Astrocyte of the hippocampus (primary cell): ENCODE results near the gene SORT1.

ENCODE experiments used
- DNase-seq: peaks from one replicate; pipeline ENCODE4 v3.0.0; 2011; ENCODE audit warnings: low read depth, low spot score

Gene SORT1

GRCh38 chr1:109275706-109276345 lies 121.9 kb downstream of the SORT1 start:
- peak; percentile 85 for DNase-seq

GRCh38 chr1:109274533-109275476 lies 122.9 kb downstream of the SORT1 start:
- DNase-seq, result peak; percentile 81

- DNase-seq, result no peak
Measured at GRCh38 chr1:109273570-109274288, 124.0 kb downstream of the SORT1 start.

GRCh38 chr1:109272831-109273547 lies 124.7 kb downstream of the SORT1 start:
- peak; percentile 56 for DNase-seq

- DNase-seq, result no peak
Measured at GRCh38 chr1:109272021-109272799, 125.5 kb downstream of the SORT1 start.

GRCh38 chr1:109271458-109271857 lies 126.3 kb downstream of the SORT1 start:
- no peak for DNase-seq

- DNase-seq, result no peak
Measured at GRCh38 chr1:109270623-109271317, 126.9 kb downstream of the SORT1 start.

GRCh38 chr1:109269981-109270622 lies 127.6 kb downstream of the SORT1 start:
- DNase-seq, result no peak

- no peak for DNase-seq
Measured at GRCh38 chr1:109269212-109269980, 128.3 kb downstream of the SORT1 start.

- DNase-seq, result no peak
Measured at GRCh38 chr1:109268431-109269211, 129.1 kb downstream of the SORT1 start.

GRCh38 chr1:109267743-109268300 lies 129.9 kb downstream of the SORT1 start:
- DNase-seq, result no peak

- DNase-seq, result peak; percentile 94
Measured at GRCh38 chr1:109266965-109267364, 130.8 kb downstream of the SORT1 start.

- DNase-seq, result no peak
Measured at GRCh38 chr1:109265741-109266330, 131.9 kb downstream of the SORT1 start.

GRCh38 chr1:109265016-109265415 lies 132.7 kb downstream of the SORT1 start:
- no peak for DNase-seq

GRCh38 chr1:109264379-109264755 lies 133.4 kb downstream of the SORT1 start:
- DNase-seq, result no peak

- peak; percentile 90 for DNase-seq
Measured at GRCh38 chr1:109263597-109264378, 133.9 kb downstream of the SORT1 start.

- DNase-seq, result no peak
Measured at GRCh38 chr1:109263234-109263596, 134.5 kb downstream of the SORT1 start.
